Coronary artery (tissue), 2 donors: ENCODE data around the gene GRAMD4.

Experiments used
- DNase-seq: peaks from one replicate; pipeline ENCODE4 v3.0.0-alpha.2; 2017; ENCODE audit warnings: low spot score
- H3K27ac ChIP-seq, 2 donors: fragments of 200-600 bp; sonication (generic); one replicate each; pipeline ENCODE4 v1.5.1; 2016 to 2019
- H3K4me3 ChIP-seq: fragments of 200-600 bp; sonication (generic); 2 replicates; pipeline ENCODE4 v1.5.1; 2016; ENCODE audit warnings: mild to moderate bottlenecking, moderate library complexity
- TF ChIP-seq, protein P1 (sequence below): fragments of 200-600 bp; sonication (generic); IDR thresholded peaks from one replicate; pipeline ENCODE4 v1.5.1; 2019; ENCODE audit warnings: antibody characterized with exemption

The GRAMD4 gene

GRCh38 chr22:46578824-46579561 is 41.2 kb upstream of the GRAMD4 start:
- Histone ChIP-seq H3K4me3 (peak overlapping the region; percentile 88), H3K27ac (peak overlapping the region in 1 of 2 donors; percentile 34)
- DNase-seq, result no peak
- TF ChIP-seq, protein P1, sequence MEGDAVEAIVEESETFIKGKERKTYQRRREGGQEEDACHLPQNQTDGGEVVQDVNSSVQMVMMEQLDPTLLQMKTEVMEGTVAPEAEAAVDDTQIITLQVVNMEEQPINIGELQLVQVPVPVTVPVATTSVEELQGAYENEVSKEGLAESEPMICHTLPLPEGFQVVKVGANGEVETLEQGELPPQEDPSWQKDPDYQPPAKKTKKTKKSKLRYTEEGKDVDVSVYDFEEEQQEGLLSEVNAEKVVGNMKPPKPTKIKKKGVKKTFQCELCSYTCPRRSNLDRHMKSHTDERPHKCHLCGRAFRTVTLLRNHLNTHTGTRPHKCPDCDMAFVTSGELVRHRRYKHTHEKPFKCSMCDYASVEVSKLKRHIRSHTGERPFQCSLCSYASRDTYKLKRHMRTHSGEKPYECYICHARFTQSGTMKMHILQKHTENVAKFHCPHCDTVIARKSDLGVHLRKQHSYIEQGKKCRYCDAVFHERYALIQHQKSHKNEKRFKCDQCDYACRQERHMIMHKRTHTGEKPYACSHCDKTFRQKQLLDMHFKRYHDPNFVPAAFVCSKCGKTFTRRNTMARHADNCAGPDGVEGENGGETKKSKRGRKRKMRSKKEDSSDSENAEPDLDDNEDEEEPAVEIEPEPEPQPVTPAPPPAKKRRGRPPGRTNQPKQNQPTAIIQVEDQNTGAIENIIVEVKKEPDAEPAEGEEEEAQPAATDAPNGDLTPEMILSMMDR, result no peak

- Histone ChIP-seq H3K27ac (no peak overlapping the region), H3K4me3 (no peak overlapping the region)
- no peak for DNase-seq
- TF ChIP-seq, protein P1, result no peak
These were observed 40.3 kb upstream of the GRAMD4 start for GRCh38 chr22:46579751-46580449.

- no peak for DNase-seq
- no peak overlapping the region for H3K27ac ChIP-seq
- no peak overlapping the region for H3K4me3 ChIP-seq
- TF ChIP-seq, protein P1, result no peak
These were observed 39.1 kb upstream of the GRAMD4 start for GRCh38 chr22:46580940-46581537.

DNA sequence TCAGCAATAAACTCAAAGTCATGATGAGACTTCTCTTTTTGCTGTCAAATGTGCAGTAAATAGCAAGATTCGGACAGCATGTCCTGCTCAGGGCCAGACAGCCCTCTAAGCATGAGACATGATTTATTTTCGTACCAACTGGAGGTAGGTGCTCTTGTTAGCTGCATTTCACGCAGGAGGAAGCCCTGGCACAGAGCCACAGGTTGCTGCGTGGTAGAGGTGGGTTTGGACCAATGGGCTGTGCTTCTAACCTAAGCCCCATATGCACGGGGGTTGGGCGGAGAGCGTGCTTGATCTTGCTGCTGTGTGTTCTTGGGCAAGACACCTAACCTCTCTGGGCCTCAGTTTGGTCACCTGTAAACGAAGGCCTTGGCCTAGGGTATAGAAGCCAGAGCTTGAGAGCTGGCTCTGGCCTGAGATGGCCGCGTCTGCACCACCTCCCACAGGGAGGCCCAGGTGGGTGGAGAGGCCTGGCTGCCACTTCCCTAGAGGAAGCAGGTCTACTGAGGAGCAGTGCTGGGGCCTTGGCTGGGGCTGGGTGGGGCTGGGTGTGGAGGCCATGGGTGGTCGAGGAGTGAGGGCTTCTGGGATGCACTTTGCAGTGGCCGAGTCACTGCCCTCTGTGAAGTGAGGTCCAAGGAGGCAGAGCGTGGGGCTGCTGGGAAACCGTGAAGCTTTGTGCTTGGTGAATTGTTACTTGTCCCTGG is 38.5 kb upstream of the GRAMD4 start:
- H3K27ac ChIP-seq, result no peak overlapping the region
- H3K4me3 ChIP-seq, result no peak overlapping the region
- TF ChIP-seq, protein P1, result no peak
- no peak for DNase-seq

GRCh38 chr22:46582281-46582933 is 37.8 kb upstream of the GRAMD4 start:
- Histone ChIP-seq H3K4me3 (no peak overlapping the region), H3K27ac (no peak overlapping the region)
- no peak for DNase-seq
- TF ChIP-seq, protein P1, result no peak

DNA sequence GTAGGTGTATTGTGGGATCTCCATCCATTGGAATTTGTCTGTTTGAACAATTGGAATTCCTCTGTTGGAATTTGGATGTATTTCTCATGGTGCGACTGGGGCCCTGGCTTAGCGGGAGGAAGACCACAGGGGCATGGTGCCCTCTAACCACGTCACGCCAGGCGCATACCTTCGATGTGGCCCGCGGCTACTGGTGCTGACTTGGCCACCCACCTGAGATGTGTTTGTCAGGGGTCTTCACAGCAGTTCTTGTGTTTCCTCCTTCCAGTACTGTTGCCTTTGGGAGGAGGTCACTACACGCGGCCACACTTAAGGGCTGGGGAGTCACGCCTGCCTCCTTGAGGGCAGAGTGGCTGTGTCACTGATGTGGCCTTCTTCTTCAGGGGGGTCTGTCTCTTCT is 36.6 kb upstream of the GRAMD4 start:
- no peak overlapping the region for H3K27ac ChIP-seq
- DNase-seq, result no peak
- H3K4me3 ChIP-seq, result no peak overlapping the region
- TF ChIP-seq, protein P1, result no peak
